Measurements from ENCODE around the gene STK40. TPM values are rescaled to one million over a fixed set of nuclear protein-coding genes. Genes with fewer than 3 reads are reported as not detected.

Gene STK40
- total RNA-seq, 1 experiment from 2014 or later, result 25.0 TPM

- DNase-seq, result no peak
- Histone ChIP-seq H3K36me3 (replicated peaks; ENCODE audit: control insufficient read depth, insufficient read depth, low read length) (peaks cover 27% of the 10 kb centered on the region), H3K4me3 (ENCODE audit: insufficient read depth, low read depth, low read length) (no peak overlapping the region)
These were observed 35.9 kb downstream of the STK40 start for GRCh38 chr1:36349839-36350238.

GRCh38 chr1:36349241-36349671 lies 36.5 kb downstream of the STK40 start:
- DNase-seq, result no peak
- H3K36me3 ChIP-seq (replicated peaks; ENCODE audit: control insufficient read depth, insufficient read depth, low read length), result peaks cover 22% of the 10 kb centered on the region
- H3K4me3 ChIP-seq (ENCODE audit: insufficient read depth, low read depth, low read length), result no peak overlapping the region

More at GRCh38 chr1:36349839-36350238, 35.9 kb downstream of the STK40 start:
- no peaks in the 10 kb centered on the region for H3K27me3 ChIP-seq (ENCODE audit: control insufficient read depth, insufficient read depth, low read length)

GRCh38 chr1:36346741-36347370 lies 38.9 kb downstream of the STK40 start:
- H3K4me3 ChIP-seq (ENCODE audit: insufficient read depth, low read depth, low read length), result no peak overlapping the region
- no peaks in the 10 kb centered on the region for H3K27me3 ChIP-seq (ENCODE audit: control insufficient read depth, insufficient read depth, low read length)
- peaks cover 23% of the 10 kb centered on the region for H3K36me3 ChIP-seq (replicated peaks; ENCODE audit: control insufficient read depth, insufficient read depth, low read length)
- no peak for DNase-seq

More at GRCh38 chr1:36349241-36349671, 36.5 kb downstream of the STK40 start:
- H3K27me3 ChIP-seq (ENCODE audit: control insufficient read depth, insufficient read depth, low read length), result no peaks in the 10 kb centered on the region

GRCh38 chr1:36345353-36345752 lies 40.4 kb downstream of the STK40 start:
- Histone ChIP-seq H3K27me3 (ENCODE audit: control insufficient read depth, insufficient read depth, low read length) (no peaks in the 10 kb centered on the region), H3K36me3 (replicated peaks; ENCODE audit: control insufficient read depth, insufficient read depth, low read length) (peaks cover 27% of the 10 kb centered on the region), H3K4me3 (ENCODE audit: insufficient read depth, low read depth, low read length) (no peak overlapping the region)
- DNase-seq, result no peak

GRCh38 chr1:36344395-36344680 lies 41.4 kb downstream of the STK40 start:
- H3K27me3 ChIP-seq (ENCODE audit: control insufficient read depth, insufficient read depth, low read length), result no peaks in the 10 kb centered on the region
- no peak overlapping the region for H3K4me3 ChIP-seq (ENCODE audit: insufficient read depth, low read depth, low read length)
- DNase-seq, result no peak
- H3K36me3 ChIP-seq (replicated peaks; ENCODE audit: control insufficient read depth, insufficient read depth, low read length), result peaks cover 26% of the 10 kb centered on the region

GRCh38 chr1:36343651-36344394 lies 41.9 kb downstream of the STK40 start:
- peaks cover 23% of the 10 kb centered on the region for H3K36me3 ChIP-seq (replicated peaks; ENCODE audit: control insufficient read depth, insufficient read depth, low read length)
- H3K4me3 ChIP-seq (ENCODE audit: insufficient read depth, low read depth, low read length), result no peak overlapping the region
- no peak for DNase-seq
- H3K27me3 ChIP-seq (ENCODE audit: control insufficient read depth, insufficient read depth, low read length), result no peaks in the 10 kb centered on the region

GRCh38 chr1:36342426-36343185 lies 43.1 kb downstream of the STK40 start:
- peak; percentile 91 for DNase-seq

GRCh38 chr1:36341626-36342320 lies 44.0 kb downstream of the STK40 start:
- DNase-seq, result no peak
- no peaks in the 10 kb centered on the region for H3K27me3 ChIP-seq (ENCODE audit: control insufficient read depth, insufficient read depth, low read length)

More at GRCh38 chr1:36342426-36343185, 43.1 kb downstream of the STK40 start:
- Histone ChIP-seq H3K4me3 (ENCODE audit: insufficient read depth, low read depth, low read length) (no peak overlapping the region), H3K27me3 (ENCODE audit: control insufficient read depth, insufficient read depth, low read length) (no peaks in the 10 kb centered on the region), H3K36me3 (replicated peaks; ENCODE audit: control insufficient read depth, insufficient read depth, low read length) (peaks cover 16% of the 10 kb centered on the region)

GRCh38 chr1:36339615-36340014 lies 46.1 kb downstream of the STK40 start:
- Histone ChIP-seq H3K27me3 (ENCODE audit: control insufficient read depth, insufficient read depth, low read length) (no peaks in the 10 kb centered on the region), H3K36me3 (replicated peaks; ENCODE audit: control insufficient read depth, insufficient read depth, low read length) (peaks cover 10% of the 10 kb centered on the region), H3K4me3 (ENCODE audit: insufficient read depth, low read depth, low read length) (no peak overlapping the region)
- no peak for DNase-seq

More at GRCh38 chr1:36341626-36342320, 44.0 kb downstream of the STK40 start:
- H3K4me3 ChIP-seq (ENCODE audit: insufficient read depth, low read depth, low read length), result no peak overlapping the region
- peaks cover 15% of the 10 kb centered on the region for H3K36me3 ChIP-seq (replicated peaks; ENCODE audit: control insufficient read depth, insufficient read depth, low read length)

- Histone ChIP-seq H3K36me3 (replicated peaks; ENCODE audit: control insufficient read depth, insufficient read depth, low read length) (peaks cover 10% of the 10 kb centered on the region), H3K27me3 (ENCODE audit: control insufficient read depth, insufficient read depth, low read length) (no peaks in the 10 kb centered on the region; the same call in 1 of the 2 replicates)
- no peak for DNase-seq
These were observed 46.5 kb downstream of the STK40 start for GRCh38 chr1:36339215-36339614.

GRCh38 chr1:36337830-36338229 lies 47.9 kb downstream of the STK40 start:
- DNase-seq, result no peak
- Histone ChIP-seq H3K27me3 (ENCODE audit: control insufficient read depth, insufficient read depth, low read length) (no peaks in the 10 kb centered on the region; the same call in 1 of the 2 replicates), H3K36me3 (replicated peaks; ENCODE audit: control insufficient read depth, insufficient read depth, low read length) (peaks cover 4% of the 10 kb centered on the region; the same call in 1 of the 2 replicates), H3K4me3 (ENCODE audit: insufficient read depth, low read depth, low read length) (no peak overlapping the region)

More at GRCh38 chr1:36339215-36339614, 46.5 kb downstream of the STK40 start:
- H3K4me3 ChIP-seq (ENCODE audit: insufficient read depth, low read depth, low read length), result no peak overlapping the region

- no peak overlapping the region for H3K4me3 ChIP-seq (ENCODE audit: insufficient read depth, low read depth, low read length)
- DNase-seq, result no peak
- no peaks in the 10 kb centered on the region for H3K36me3 ChIP-seq (replicated peaks; ENCODE audit: control insufficient read depth, insufficient read depth, low read length)
- H3K27me3 ChIP-seq (ENCODE audit: control insufficient read depth, insufficient read depth, low read length), result peaks cover 1% of the 10 kb centered on the region
These were observed 54.8 kb downstream of the STK40 start for GRCh38 chr1:36330940-36331339.

- DNase-seq, result no peak
- no peaks in the 10 kb centered on the region for H3K36me3 ChIP-seq (replicated peaks; ENCODE audit: control insufficient read depth, insufficient read depth, low read length)
- H3K27me3 ChIP-seq (ENCODE audit: control insufficient read depth, insufficient read depth, low read length), result peaks cover 1% of the 10 kb centered on the region
- H3K4me3 ChIP-seq (ENCODE audit: insufficient read depth, low read depth, low read length), result no peak overlapping the region
These were observed 55.9 kb downstream of the STK40 start for GRCh38 chr1:36329817-36330216.

GRCh38 chr1:36328713-36329112 lies 57.0 kb downstream of the STK40 start:
- DNase-seq, result no peak
- no peak overlapping the region for H3K4me3 ChIP-seq (ENCODE audit: insufficient read depth, low read depth, low read length)
- peaks cover 1% of the 10 kb centered on the region for H3K27me3 ChIP-seq (ENCODE audit: control insufficient read depth, insufficient read depth, low read length)
- H3K36me3 ChIP-seq (replicated peaks; ENCODE audit: control insufficient read depth, insufficient read depth, low read length), result no peaks in the 10 kb centered on the region

Data from H7 (cell line).